HepG2 (cell line): Measurements from ENCODE around the gene MSI2. TPM values are rescaled to one million over a fixed set of nuclear protein-coding genes. Genes with fewer than 3 reads are reported as not detected.

Experiments used
- ARNT2 ChIP-seq: sonication (generic); formaldehyde crosslinking; IDR thresholded peaks from 2 replicates; pipeline ENCODE4 v1.8.0; 2022; ENCODE audit warnings: mild to moderate bottlenecking, low read depth, missing genetic modification reagents, moderate library complexity
- CC2D1A ChIP-seq: sonication (generic); formaldehyde crosslinking; IDR thresholded peaks from 2 replicates; pipeline ENCODE4 v1.8.1; 2023; ENCODE audit warnings: mild to moderate bottlenecking, missing genetic modification reagents
- HDAC6 ChIP-seq: fragments of 200-600 bp; sonication (generic); IDR thresholded peaks from 2 replicates; pipeline ENCODE4 v1.7.0; 2017; ENCODE audit warnings: mild to moderate bottlenecking, antibody characterized with exemption, low read length, low read depth
- KLF13 ChIP-seq: sonication (generic); formaldehyde crosslinking; IDR thresholded peaks from 2 replicates; pipeline ENCODE4 v1.4.0; 2020; ENCODE audit warnings: mild to moderate bottlenecking, missing genetic modification reagents
- KLF16 ChIP-seq, 2 experiments: sonication (generic) in 1 of 2; formaldehyde crosslinking in 1 of 2; IDR thresholded peaks; 2 replicates each; pipeline versions ENCODE4 v1.6.1 to v1.8.0; 2016 to 2023; ENCODE audit warnings: missing genetic modification reagents in 2 of 2, missing compliant biosample characterization in 1 of 2
- PAX8 ChIP-seq: sonication (generic); formaldehyde crosslinking; IDR thresholded peaks from 2 replicates; pipeline ENCODE4 v1.8.0; 2022; ENCODE audit warnings: mild to moderate bottlenecking, missing genetic modification reagents, borderline replicate concordance
- TCF7L2 ChIP-seq: IDR thresholded peaks from 2 replicates; pipeline ENCODE4 v1.6.1; 2011; ENCODE audit warnings: mild to moderate bottlenecking, low read depth, low read length, moderate library complexity
- ZNF260 ChIP-seq: sonication (generic); formaldehyde crosslinking; IDR thresholded peaks from 2 replicates; pipeline ENCODE4 v1.4.0; 2020; ENCODE audit warnings: missing genetic modification reagents, low read depth, mild to moderate bottlenecking, borderline replicate concordance
- ZNF317 ChIP-seq: sonication (generic); formaldehyde crosslinking; IDR thresholded peaks from 2 replicates; pipeline ENCODE4 v1.5.0; 2020; ENCODE audit warnings: mild to moderate bottlenecking, missing genetic modification reagents
- ZNF556 ChIP-seq: sonication (generic); formaldehyde crosslinking; IDR thresholded peaks from 2 replicates; pipeline ENCODE4 v1.4.0; 2020; ENCODE audit warnings: mild to moderate bottlenecking, missing genetic modification reagents, borderline replicate concordance
- ZNF660 ChIP-seq: sonication (generic); formaldehyde crosslinking; IDR thresholded peaks from 2 replicates; pipeline ENCODE4 v1.5.1; 2020; ENCODE audit warnings: mild to moderate bottlenecking, low read depth, missing genetic modification reagents, borderline replicate concordance
- ZNF839 ChIP-seq: sonication (generic); formaldehyde crosslinking; IDR thresholded peaks from 2 replicates; pipeline ENCODE4 v1.4.0; 2020; ENCODE audit warnings: missing genetic modification reagents, mild to moderate bottlenecking, borderline replicate concordance
- polyA plus RNA-seq, 8 experiments: library from polyadenylated mRNA; depleted of rRNA in 3 of 8; stranded (reverse) in 7 of 8; unstranded in 1 of 8; fragments of >200 nt; fragmentation: Illumina TruSeq in 4 of 8; extraction: Trizol in 4 of 8; gene quantifications; 2 replicates each; pipeline versions ENCODE4 v1.2.1 to v1.2.3, GENCODE V29; 2011 to 2016; ENCODE audit warnings: low read depth in 4 of 8, missing spikeins in 1 of 8, mixed read lengths in 1 of 8; ENCODE audit not compliant: insufficient read depth in 1 of 8
- total RNA-seq, 5 experiments: library from RNA; depleted of rRNA; stranded (reverse); fragments of >200 nt; fragmentation: Illumina TruSeq; extraction: Trizol; gene quantifications; 2 replicates each; pipeline ENCODE4 v1.2.3, GENCODE V29; 2016; ENCODE audit warnings: low read depth in 1 of 5
- TF ChIP-seq, protein P1 (sequence below): sonication (generic); formaldehyde crosslinking; IDR thresholded peaks from 2 replicates; pipeline ENCODE4 v1.4.0; 2020; ENCODE audit warnings: missing genetic modification reagents
- TF ChIP-seq, protein P2 (sequence below): sonication (generic); formaldehyde crosslinking; IDR thresholded peaks from 2 replicates; pipeline ENCODE4 v1.4.0; 2020; ENCODE audit warnings: missing genetic modification reagents
- TF ChIP-seq, protein P3 (sequence below): sonication (generic); formaldehyde crosslinking; IDR thresholded peaks from 2 replicates; pipeline ENCODE4 v1.4.0; 2020; ENCODE audit warnings: missing genetic modification reagents

MSI2 gene
- total and polyA plus RNA-seq, 2 of the 13 experiments (the other 11 are each of a cell fraction or from before 2014, with no cell fraction given) = 77.5 to 78.4 TPM

DNA sequence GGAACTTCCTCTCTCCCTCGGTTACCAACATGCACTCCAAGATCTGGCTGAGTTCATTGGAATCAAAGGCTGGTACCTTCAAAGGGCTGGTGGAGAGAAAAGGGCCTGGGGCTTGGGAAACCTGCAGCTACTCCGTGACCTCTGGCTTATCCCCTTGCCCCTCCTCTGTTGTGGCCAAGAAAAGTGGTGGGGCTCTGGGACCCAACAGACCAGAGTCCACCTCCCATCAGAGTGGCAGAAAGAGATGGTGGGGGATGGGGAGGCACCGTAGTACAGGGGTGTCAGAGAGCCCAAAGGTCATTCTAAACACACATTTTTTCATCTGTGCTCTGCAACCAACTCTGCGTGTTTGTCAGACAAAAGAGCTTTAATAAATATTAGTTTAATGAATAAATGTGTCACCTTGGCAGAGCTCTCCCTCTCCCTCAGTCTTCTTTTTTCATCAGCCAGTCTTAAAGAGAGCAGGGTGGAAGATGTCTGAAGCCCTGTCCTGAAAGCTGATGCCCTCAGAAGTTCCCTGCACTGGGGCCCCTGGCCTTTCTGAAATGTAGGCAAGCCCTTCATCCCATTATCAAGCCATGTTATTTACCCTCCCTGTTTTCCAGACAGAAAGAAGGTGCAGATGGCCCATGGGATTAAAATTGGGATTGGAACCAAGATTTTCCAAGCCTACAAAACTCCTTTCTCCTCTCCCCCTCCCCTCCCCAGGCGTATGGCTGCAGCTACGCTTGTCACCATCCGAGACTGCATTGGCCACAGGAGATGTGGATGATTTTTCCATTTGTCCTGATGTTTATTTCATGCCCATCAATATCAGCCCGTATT lies 261.5 kb downstream of the MSI2 start (continued):
- TF ChIP-seq ZNF260 (no peak), KLF16 (CRISPR knock-in tag; IDR thresholded peaks at IDR 0.05) (peak in 1 of 2 experiments; percentile 96; a peak in 2 of 4 replicates), KLF13 (no peak), TCF7L2 (peak; percentile 52; the same call in 1 of the 2 replicates), ZNF556 (CRISPR knock-in tag) (peak; percentile 82; the same call in 1 of the 2 replicates), CC2D1A (CRISPR knock-in tag) (no peak), ARNT2 (CRISPR knock-in tag) (peak; percentile 19; the same call in 1 of the 2 replicates), HDAC6 (no peak), ZNF839 (CRISPR knock-in tag) (no peak), PAX8 (CRISPR knock-in tag) (no peak), ZNF660 (CRISPR knock-in tag) (no peak), ZNF317 (CRISPR knock-in tag) (peak; percentile 22; the same call in 1 of the 2 replicates)
- TF ChIP-seq, protein P1, sequence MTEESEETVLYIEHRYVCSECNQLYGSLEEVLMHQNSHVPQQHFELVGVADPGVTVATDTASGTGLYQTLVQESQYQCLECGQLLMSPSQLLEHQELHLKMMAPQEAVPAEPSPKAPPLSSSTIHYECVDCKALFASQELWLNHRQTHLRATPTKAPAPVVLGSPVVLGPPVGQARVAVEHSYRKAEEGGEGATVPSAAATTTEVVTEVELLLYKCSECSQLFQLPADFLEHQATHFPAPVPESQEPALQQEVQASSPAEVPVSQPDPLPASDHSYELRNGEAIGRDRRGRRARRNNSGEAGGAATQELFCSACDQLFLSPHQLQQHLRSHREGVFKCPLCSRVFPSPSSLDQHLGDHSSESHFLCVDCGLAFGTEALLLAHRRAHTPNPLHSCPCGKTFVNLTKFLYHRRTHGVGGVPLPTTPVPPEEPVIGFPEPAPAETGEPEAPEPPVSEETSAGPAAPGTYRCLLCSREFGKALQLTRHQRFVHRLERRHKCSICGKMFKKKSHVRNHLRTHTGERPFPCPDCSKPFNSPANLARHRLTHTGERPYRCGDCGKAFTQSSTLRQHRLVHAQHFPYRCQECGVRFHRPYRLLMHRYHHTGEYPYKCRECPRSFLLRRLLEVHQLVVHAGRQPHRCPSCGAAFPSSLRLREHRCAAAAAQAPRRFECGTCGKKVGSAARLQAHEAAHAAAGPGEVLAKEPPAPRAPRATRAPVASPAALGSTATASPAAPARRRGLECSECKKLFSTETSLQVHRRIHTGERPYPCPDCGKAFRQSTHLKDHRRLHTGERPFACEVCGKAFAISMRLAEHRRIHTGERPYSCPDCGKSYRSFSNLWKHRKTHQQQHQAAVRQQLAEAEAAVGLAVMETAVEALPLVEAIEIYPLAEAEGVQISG (CRISPR knock-in tag) = peak; percentile 72; the same call in 1 of the 2 replicates
- TF ChIP-seq, protein P2, sequence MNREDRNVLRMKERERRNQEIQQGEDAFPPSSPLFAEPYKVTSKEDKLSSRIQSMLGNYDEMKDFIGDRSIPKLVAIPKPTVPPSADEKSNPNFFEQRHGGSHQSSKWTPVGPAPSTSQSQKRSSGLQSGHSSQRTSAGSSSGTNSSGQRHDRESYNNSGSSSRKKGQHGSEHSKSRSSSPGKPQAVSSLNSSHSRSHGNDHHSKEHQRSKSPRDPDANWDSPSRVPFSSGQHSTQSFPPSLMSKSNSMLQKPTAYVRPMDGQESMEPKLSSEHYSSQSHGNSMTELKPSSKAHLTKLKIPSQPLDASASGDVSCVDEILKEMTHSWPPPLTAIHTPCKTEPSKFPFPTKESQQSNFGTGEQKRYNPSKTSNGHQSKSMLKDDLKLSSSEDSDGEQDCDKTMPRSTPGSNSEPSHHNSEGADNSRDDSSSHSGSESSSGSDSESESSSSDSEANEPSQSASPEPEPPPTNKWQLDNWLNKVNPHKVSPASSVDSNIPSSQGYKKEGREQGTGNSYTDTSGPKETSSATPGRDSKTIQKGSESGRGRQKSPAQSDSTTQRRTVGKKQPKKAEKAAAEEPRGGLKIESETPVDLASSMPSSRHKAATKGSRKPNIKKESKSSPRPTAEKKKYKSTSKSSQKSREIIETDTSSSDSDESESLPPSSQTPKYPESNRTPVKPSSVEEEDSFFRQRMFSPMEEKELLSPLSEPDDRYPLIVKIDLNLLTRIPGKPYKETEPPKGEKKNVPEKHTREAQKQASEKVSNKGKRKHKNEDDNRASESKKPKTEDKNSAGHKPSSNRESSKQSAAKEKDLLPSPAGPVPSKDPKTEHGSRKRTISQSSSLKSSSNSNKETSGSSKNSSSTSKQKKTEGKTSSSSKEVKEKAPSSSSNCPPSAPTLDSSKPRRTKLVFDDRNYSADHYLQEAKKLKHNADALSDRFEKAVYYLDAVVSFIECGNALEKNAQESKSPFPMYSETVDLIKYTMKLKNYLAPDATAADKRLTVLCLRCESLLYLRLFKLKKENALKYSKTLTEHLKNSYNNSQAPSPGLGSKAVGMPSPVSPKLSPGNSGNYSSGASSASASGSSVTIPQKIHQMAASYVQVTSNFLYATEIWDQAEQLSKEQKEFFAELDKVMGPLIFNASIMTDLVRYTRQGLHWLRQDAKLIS (CRISPR knock-in tag) = 0 out of 2 replicates have a peak, but pooled peaks have one; percentile 56
- TF ChIP-seq, protein P3, sequence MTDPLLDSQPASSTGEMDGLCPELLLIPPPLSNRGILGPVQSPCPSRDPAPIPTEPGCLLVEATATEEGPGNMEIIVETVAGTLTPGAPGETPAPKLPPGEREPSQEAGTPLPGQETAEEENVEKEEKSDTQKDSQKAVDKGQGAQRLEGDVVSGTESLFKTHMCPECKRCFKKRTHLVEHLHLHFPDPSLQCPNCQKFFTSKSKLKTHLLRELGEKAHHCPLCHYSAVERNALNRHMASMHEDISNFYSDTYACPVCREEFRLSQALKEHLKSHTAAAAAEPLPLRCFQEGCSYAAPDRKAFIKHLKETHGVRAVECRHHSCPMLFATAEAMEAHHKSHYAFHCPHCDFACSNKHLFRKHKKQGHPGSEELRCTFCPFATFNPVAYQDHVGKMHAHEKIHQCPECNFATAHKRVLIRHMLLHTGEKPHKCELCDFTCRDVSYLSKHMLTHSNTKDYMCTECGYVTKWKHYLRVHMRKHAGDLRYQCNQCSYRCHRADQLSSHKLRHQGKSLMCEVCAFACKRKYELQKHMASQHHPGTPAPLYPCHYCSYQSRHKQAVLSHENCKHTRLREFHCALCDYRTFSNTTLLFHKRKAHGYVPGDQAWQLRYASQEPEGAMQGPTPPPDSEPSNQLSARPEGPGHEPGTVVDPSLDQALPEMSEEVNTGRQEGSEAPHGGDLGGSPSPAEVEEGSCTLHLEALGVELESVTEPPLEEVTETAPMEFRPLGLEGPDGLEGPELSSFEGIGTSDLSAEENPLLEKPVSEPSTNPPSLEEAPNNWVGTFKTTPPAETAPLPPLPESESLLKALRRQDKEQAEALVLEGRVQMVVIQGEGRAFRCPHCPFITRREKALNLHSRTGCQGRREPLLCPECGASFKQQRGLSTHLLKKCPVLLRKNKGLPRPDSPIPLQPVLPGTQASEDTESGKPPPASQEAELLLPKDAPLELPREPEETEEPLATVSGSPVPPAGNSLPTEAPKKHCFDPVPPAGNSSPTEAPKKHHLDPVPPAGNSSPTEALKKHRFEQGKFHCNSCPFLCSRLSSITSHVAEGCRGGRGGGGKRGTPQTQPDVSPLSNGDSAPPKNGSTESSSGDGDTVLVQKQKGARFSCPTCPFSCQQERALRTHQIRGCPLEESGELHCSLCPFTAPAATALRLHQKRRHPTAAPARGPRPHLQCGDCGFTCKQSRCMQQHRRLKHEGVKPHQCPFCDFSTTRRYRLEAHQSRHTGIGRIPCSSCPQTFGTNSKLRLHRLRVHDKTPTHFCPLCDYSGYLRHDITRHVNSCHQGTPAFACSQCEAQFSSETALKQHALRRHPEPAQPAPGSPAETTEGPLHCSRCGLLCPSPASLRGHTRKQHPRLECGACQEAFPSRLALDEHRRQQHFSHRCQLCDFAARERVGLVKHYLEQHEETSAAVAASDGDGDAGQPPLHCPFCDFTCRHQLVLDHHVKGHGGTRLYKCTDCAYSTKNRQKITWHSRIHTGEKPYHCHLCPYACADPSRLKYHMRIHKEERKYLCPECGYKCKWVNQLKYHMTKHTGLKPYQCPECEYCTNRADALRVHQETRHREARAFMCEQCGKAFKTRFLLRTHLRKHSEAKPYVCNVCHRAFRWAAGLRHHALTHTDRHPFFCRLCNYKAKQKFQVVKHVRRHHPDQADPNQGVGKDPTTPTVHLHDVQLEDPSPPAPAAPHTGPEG (CRISPR knock-in tag) = no peak
